Brain microvascular endothelial cell (primary cell): ENCODE results near the gene ATF5.

Experiments used
- DNase-seq: peaks from one replicate; pipeline ENCODE4 v3.0.0-alpha.2; 2020
- H3K27ac ChIP-seq: fragments of 250-450 bp; sonication (Bioruptor Pico); 2 replicates; pipeline ENCODE4 v1.5.1; 2020; ENCODE audit warnings: mild to moderate bottlenecking, moderate library complexity
- H3K27me3 ChIP-seq: fragments of 250-450 bp; sonication (Bioruptor Pico); replicated peaks from 2 replicates; pipeline ENCODE4 v1.5.1; 2020; ENCODE audit warnings: mild to moderate bottlenecking
- H3K36me3 ChIP-seq: fragments of 250-450 bp; sonication (Bioruptor Pico); replicated peaks from 2 replicates; pipeline ENCODE4 v1.5.1; 2020; ENCODE audit warnings: mild to moderate bottlenecking
- H3K4me3 ChIP-seq: 2 replicates; pipeline ENCODE4 v1.5.1; 2011; ENCODE audit warnings: low read depth, mild to moderate bottlenecking, control low read depth, low read length, moderate library complexity
- in situ Hi-C: cut with HindIII; loops from 2 replicates; pipeline ENCODE4 v1.10.0; 2017; ENCODE audit warnings: low sequenced_read_pairs, low pct_ligation_motif_present
- TF ChIP-seq, protein P1 (sequence below): IDR thresholded peaks from 2 replicates; pipeline ENCODE4 v1.5.1; 2011; ENCODE audit warnings: low read depth, mild to moderate bottlenecking, moderate library complexity, low read length, control low read depth, inconsistent platforms; ENCODE audit errors: missing control alignments

The ATF5 gene

DNA sequence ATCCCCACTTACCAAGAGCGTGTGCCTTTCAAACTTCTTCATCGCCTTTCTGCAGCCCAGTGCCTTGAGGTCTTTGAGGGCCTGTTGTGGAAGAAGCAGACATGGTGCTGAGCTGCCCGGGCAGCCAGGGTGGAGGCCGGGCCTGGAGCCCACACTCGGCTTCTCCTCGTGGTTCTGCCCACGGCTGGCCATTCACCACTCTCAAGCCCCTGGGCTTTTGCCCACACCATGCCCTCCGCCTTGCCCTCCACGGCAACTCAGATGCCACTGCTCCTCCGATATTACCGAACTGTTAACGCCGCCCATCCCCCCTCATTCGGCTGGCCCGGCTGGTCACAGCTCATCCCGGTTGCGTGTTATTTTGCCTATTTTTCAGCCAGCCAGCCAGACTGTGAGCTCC is 37.6 kb upstream of the ATF5 start:
- TF ChIP-seq, protein P1, sequence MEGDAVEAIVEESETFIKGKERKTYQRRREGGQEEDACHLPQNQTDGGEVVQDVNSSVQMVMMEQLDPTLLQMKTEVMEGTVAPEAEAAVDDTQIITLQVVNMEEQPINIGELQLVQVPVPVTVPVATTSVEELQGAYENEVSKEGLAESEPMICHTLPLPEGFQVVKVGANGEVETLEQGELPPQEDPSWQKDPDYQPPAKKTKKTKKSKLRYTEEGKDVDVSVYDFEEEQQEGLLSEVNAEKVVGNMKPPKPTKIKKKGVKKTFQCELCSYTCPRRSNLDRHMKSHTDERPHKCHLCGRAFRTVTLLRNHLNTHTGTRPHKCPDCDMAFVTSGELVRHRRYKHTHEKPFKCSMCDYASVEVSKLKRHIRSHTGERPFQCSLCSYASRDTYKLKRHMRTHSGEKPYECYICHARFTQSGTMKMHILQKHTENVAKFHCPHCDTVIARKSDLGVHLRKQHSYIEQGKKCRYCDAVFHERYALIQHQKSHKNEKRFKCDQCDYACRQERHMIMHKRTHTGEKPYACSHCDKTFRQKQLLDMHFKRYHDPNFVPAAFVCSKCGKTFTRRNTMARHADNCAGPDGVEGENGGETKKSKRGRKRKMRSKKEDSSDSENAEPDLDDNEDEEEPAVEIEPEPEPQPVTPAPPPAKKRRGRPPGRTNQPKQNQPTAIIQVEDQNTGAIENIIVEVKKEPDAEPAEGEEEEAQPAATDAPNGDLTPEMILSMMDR: no peak
- no peak for DNase-seq
- no peak overlapping the region for H3K4me3 ChIP-seq
- H3K27me3 ChIP-seq: no peaks in the 10 kb centered on the region
- no peak overlapping the region for H3K27ac ChIP-seq
- in situ Hi-C loops: no loop called here
- H3K36me3 ChIP-seq: peaks cover 3% of the 10 kb centered on the region

DNA sequence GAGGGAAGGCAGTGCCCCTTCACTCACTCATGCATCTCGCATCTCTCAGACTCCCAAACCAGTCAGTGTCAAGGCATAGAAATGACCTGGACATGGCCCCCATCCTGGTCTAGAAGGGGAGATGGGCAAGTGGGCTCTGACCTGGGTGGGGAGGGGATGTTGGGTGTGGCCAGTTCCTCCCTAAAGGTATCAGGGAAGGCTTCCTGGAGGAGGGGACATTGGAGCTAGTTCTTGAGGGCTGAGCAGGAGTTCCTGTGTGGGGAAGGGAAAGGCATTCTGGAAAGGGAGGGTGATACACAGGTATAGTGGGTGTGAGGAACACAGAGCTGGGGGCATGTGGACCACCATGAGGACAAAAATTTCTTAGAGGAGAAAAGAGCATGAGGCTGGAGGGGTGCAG is 36.3 kb upstream of the ATF5 start:
- in situ Hi-C loops: no loop called here
- Histone ChIP-seq H3K27ac (no peak overlapping the region), H3K4me3 (no peak overlapping the region), H3K27me3 (no peaks in the 10 kb centered on the region), H3K36me3 (peaks cover 3% of the 10 kb centered on the region)
- TF ChIP-seq, protein P1: no peak
- DNase-seq: no peak

DNA sequence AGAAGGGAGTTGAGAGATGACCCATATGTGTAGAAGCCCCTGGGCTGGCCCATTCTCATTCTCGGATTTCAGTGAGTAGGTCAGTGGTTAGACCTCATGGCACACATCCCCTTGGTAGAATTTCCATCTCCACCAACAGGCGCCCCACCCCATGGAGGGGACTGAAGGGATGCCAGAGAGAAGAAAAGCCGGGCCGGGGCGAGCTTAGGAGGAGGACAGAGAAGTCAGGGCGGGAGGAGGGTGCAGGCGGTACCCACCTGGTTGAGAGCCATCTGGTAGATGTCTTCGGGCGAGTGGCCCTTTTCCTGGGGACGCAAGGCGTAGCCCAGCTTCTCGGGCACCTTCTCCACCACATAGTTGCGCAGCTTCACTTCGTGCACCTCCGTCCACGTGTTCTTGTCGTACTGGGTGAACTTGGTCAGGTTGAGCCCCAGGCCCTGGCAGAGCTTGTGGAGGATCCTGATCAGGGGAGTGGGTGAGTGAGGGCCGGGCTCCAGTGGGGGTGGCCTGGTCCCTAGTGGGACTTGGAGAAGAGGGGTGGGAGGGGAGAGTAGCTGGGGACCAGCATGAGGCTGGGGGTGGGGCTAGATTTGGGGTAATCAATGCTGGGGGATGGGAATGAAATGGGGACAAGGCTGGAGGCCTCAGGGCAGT is 34.9 kb upstream of the ATF5 start:
- no peak for DNase-seq
- in situ Hi-C loops: no loop called here
- TF ChIP-seq, protein P1: no peak
- Histone ChIP-seq H3K36me3 (no peaks in the 10 kb centered on the region), H3K27ac (no peak overlapping the region), H3K27me3 (no peaks in the 10 kb centered on the region), H3K4me3 (no peak overlapping the region)

DNA sequence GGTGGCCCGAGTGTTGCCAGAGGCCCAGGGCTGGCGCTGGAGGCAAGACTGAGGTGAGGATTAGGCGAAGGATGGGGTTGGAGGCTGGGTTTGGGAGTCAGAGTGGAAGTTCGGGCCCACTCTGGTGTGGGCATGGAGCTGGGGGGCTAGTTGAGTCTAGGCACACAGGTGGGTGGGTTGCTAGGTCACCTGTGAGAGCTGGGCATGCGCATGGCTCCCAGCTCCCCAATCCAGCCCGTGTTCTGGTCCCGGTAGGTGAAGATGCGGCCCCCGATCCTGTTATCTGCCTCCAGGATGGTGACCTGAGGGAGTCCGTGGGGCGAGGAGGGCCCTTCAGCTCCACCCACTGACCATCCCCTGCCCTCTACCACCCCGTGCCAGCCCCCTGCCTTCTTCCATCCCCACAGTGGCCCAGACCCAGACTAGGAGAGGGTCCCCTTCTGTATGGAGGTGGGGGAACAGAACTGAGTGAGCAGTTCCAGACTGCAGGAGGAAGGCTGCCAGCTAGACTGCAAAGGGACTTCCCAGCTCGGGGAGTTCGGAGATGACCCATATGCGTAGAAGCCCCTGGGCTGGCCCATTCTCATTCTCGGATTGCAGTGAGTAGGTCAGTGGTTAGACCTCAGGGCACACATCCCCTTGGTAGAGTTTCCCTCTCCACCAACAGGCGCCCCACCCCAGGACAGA is 34.0 kb upstream of the ATF5 start:
- DNase-seq: no peak

DNA sequence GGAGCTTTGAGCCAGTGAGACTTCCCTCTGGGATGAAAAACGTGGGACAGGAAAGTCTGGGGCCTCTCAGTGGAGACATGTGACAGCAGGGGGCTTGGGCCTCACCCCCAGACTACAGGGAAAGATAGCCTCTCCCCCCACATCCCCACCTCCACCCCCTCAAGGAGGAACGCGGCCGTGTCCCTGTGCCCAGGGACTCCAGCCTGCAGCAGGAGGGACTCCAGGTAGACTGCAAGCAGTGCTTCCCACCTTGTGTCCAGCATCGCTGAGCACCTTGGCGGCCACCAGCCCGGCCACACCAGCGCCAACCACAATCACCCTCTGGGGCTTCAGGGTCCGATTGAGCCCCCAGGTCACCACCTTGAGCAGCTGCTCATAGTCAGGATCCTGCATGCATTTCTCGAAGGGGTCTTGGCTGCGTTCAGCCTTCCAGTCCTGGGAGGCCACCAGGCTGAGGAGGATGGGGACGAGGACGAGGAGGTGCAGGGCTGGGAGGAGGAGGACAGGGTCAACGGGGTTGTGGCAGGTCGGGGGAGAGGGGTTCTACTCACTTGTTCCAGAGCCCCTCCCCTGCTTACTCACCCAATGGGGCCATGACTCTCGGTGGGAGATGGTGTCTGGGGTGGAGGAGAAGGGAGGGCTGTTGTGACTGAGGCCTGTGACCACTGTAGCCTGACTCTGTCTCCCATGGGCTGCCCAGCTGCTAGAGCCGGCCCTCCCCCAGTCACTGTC is 33.3 kb upstream of the ATF5 start:
- Histone ChIP-seq H3K27ac (no peak overlapping the region), H3K4me3 (no peak overlapping the region), H3K27me3 (no peaks in the 10 kb centered on the region), H3K36me3 (no peaks in the 10 kb centered on the region)
- TF ChIP-seq, protein P1: no peak
- in situ Hi-C loops: no loop called here
- no peak for DNase-seq

More for the DNA sequence above, 34.0 kb upstream of the ATF5 start:
- Histone ChIP-seq H3K4me3 (no peak overlapping the region), H3K27me3 (no peaks in the 10 kb centered on the region), H3K27ac (no peak overlapping the region), H3K36me3 (no peaks in the 10 kb centered on the region)
- in situ Hi-C loops: no loop called here
- TF ChIP-seq, protein P1: no peak
